NT2/D1 (cell line): ENCODE data around the gene SDK2.

Experiments
- YY1 ChIP-seq: IDR thresholded peaks from 2 replicates; pipeline ENCODE4 v1.6.1; 2011; ENCODE audit not compliant: insufficient read length, insufficient read depth
- ZNF274 ChIP-seq: IDR thresholded peaks from 2 replicates; pipeline ENCODE4 v1.6.1; 2011; ENCODE audit warnings: mild to moderate bottlenecking, low read depth, low read length

GRCh38 chr17:73474370-73474988 lies 169.8 kb downstream of the SDK2 start:
- TF ChIP-seq ZNF274, result no peak
- no peak for TF ChIP-seq YY1
